ENCODE data around the gene MED12L.

- no peak for TF ChIP-seq CTCF (IDR thresholded peaks at IDR 0.05)
- TF ChIP-seq POLR2A (IDR thresholded peaks at IDR 0.05), result no peak
Measured at GRCh38 chr3:151305775-151306151, 220.3 kb downstream of the MED12L start.
